GM12878 (cell line): Measurements from ENCODE around the gene TMEM131L. TPM values are rescaled to one million over a fixed set of nuclear protein-coding genes. Genes with fewer than 3 reads are reported as not detected.

Experiments used
- IKZF2 ChIP-seq, 2 experiments: fragments of 450-650 bp; IDR thresholded peaks; 2 replicates each; pipeline ENCODE4 v1.6.1; 2017; ENCODE audit warnings: mild to moderate bottlenecking in 2 of 2, moderate library complexity in 2 of 2
- JUNB ChIP-seq: IDR thresholded peaks from 2 replicates; pipeline ENCODE4 v1.6.1; 2016; ENCODE audit warnings: antibody characterized with exemption, mild to moderate bottlenecking
- MXI1 ChIP-seq: fragments of 150-350 bp; IDR thresholded peaks from 2 replicates; pipeline ENCODE4 v1.6.1; 2011; ENCODE audit warnings: low read depth, mild to moderate bottlenecking, inconsistent platforms, low read length, improper control_type of control experiment
- NBN ChIP-seq: fragments of 450-650 bp; IDR thresholded peaks from 2 replicates; pipeline ENCODE4 v1.6.1; 2016
- NFIC ChIP-seq: IDR thresholded peaks from 2 replicates; pipeline ENCODE4 v1.6.1; 2012; ENCODE audit warnings: low read depth, mild to moderate bottlenecking, inconsistent platforms, low read length, moderate library complexity
- RBBP5 ChIP-seq: fragments of 200-600 bp; sonication (generic); conservative IDR thresholded peaks from 2 replicates; pipeline ENCODE4 v1.6.1; 2016
- YY1 ChIP-seq: IDR thresholded peaks from 2 replicates; pipeline ENCODE4 v1.6.1; 2011; ENCODE audit warnings: low read depth, mild to moderate bottlenecking, low read length
- ZNF687 ChIP-seq: fragments of 450-650 bp; IDR thresholded peaks from 2 replicates; pipeline ENCODE4 v1.6.1; 2017; ENCODE audit warnings: mild to moderate bottlenecking, moderate library complexity
- polyA plus RNA-seq, 11 experiments: library from polyadenylated mRNA; depleted of rRNA in 4 of 11; unstranded in 6 of 11; stranded (reverse) in 5 of 11; fragments of >200 nt; fragmentation: Nextera tagmentation in 4 of 11; fragmentation: Illumina TruSeq in 1 of 11; extraction: Ambion mirVana in 4 of 11; extraction: Trizol in 1 of 11; gene quantifications; 1 replicate in 1 of 11; 2 replicates in 10 of 11; pipeline versions ENCODE4 v1.2.1 to v1.2.3, GENCODE V29; 2011 to 2016; ENCODE audit warnings: inconsistent platforms in 2 of 11, missing spikeins in 2 of 11, low read depth in 1 of 11
- total RNA-seq, 4 experiments: library from RNA; depleted of rRNA in 3 of 4; stranded (reverse); fragments of >200 nt in 3 of 4; fragmentation: Illumina TruSeq in 1 of 4; extraction: Trizol in 1 of 4; gene quantifications; 2 replicates each; pipeline versions ENCODE4 v1.2.1 to v1.2.3, GENCODE V29; 2013 to 2021
- TF ChIP-seq, protein P1 (sequence below): fragments of 450-650 bp; formaldehyde crosslinking; IDR thresholded peaks from 2 replicates; pipeline ENCODE4 v1.5.0; 2022; ENCODE audit warnings: mild to moderate bottlenecking, missing genetic modification characterization
- TF ChIP-seq, protein P2 (sequence below): fragments of 450-650 bp; IDR thresholded peaks from 2 replicates; pipeline ENCODE4 v1.6.1; 2017; ENCODE audit warnings: mild to moderate bottlenecking, moderate library complexity
- TF ChIP-seq, protein P3 (sequence below): IDR thresholded peaks from 2 replicates; pipeline ENCODE4 v1.6.1; 2012; ENCODE audit warnings: low read depth, low read length, improper control_type of control experiment

Gene TMEM131L
- total and polyA plus RNA-seq, 10 of the 15 experiments (the other 5 are each of a cell fraction or from before 2014, with no cell fraction given): 8.5 to 101 (median 74.4) TPM

- TF ChIP-seq ZNF687: peak; percentile 53; the same call in 1 of the 2 replicates
- TF ChIP-seq, protein P1, sequence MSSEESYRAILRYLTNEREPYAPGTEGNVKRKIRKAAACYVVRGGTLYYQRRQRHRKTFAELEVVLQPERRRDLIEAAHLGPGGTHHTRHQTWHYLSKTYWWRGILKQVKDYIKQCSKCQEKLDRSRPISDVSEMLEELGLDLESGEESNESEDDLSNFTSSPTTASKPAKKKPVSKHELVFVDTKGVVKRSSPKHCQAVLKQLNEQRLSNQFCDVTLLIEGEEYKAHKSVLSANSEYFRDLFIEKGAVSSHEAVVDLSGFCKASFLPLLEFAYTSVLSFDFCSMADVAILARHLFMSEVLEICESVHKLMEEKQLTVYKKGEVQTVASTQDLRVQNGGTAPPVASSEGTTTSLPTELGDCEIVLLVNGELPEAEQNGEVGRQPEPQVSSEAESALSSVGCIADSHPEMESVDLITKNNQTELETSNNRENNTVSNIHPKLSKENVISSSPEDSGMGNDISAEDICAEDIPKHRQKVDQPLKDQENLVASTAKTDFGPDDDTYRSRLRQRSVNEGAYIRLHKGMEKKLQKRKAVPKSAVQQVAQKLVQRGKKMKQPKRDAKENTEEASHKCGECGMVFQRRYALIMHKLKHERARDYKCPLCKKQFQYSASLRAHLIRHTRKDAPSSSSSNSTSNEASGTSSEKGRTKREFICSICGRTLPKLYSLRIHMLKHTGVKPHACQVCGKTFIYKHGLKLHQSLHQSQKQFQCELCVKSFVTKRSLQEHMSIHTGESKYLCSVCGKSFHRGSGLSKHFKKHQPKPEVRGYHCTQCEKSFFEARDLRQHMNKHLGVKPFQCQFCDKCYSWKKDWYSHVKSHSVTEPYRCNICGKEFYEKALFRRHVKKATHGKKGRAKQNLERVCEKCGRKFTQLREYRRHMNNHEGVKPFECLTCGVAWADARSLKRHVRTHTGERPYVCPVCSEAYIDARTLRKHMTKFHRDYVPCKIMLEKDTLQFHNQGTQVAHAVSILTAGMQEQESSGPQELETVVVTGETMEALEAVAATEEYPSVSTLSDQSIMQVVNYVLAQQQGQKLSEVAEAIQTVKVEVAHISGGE (CRISPR knock-in tag): no peak
- TF ChIP-seq MXI1: peak; percentile 59; the same call in 1 of the 2 replicates
- no peak; the same call in 1 of the 2 replicates for TF ChIP-seq JUNB
- TF ChIP-seq, protein P2, sequence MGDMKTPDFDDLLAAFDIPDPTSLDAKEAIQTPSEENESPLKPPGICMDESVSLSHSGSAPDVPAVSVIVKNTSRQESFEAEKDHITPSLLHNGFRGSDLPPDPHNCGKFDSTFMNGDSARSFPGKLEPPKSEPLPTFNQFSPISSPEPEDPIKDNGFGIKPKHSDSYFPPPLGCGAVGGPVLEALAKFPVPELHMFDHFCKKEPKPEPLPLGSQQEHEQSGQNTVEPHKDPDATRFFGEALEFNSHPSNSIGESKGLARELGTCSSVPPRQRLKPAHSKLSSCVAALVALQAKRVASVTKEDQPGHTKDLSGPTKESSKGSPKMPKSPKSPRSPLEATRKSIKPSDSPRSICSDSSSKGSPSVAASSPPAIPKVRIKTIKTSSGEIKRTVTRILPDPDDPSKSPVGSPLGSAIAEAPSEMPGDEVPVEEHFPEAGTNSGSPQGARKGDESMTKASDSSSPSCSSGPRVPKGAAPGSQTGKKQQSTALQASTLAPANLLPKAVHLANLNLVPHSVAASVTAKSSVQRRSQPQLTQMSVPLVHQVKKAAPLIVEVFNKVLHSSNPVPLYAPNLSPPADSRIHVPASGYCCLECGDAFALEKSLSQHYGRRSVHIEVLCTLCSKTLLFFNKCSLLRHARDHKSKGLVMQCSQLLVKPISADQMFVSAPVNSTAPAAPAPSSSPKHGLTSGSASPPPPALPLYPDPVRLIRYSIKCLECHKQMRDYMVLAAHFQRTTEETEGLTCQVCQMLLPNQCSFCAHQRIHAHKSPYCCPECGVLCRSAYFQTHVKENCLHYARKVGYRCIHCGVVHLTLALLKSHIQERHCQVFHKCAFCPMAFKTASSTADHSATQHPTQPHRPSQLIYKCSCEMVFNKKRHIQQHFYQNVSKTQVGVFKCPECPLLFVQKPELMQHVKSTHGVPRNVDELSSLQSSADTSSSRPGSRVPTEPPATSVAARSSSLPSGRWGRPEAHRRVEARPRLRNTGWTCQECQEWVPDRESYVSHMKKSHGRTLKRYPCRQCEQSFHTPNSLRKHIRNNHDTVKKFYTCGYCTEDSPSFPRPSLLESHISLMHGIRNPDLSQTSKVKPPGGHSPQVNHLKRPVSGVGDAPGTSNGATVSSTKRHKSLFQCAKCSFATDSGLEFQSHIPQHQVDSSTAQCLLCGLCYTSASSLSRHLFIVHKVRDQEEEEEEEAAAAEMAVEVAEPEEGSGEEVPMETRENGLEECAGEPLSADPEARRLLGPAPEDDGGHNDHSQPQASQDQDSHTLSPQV: no peak
- TF ChIP-seq NFIC: peak; percentile 83; the same call in 1 of the 2 replicates
- TF ChIP-seq, protein P3, sequence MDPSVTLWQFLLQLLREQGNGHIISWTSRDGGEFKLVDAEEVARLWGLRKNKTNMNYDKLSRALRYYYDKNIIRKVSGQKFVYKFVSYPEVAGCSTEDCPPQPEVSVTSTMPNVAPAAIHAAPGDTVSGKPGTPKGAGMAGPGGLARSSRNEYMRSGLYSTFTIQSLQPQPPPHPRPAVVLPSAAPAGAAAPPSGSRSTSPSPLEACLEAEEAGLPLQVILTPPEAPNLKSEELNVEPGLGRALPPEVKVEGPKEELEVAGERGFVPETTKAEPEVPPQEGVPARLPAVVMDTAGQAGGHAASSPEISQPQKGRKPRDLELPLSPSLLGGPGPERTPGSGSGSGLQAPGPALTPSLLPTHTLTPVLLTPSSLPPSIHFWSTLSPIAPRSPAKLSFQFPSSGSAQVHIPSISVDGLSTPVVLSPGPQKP: no peak
- TF ChIP-seq RBBP5: no peak
- no peak for TF ChIP-seq YY1
- TF ChIP-seq IKZF2 (IDR thresholded peaks at IDR 0.05): peak; percentile 79 to 83
- peak; percentile 65 for TF ChIP-seq NBN
Observed at GRCh38 chr4:153472122-153473037, 6.2 kb downstream of the TMEM131L start (continued).
